Liver (tissue), 9 donors: Measurements from ENCODE around the gene TMEM131. TPM values are rescaled to one million over a fixed set of nuclear protein-coding genes. Genes with fewer than 3 reads are reported as not detected.

Experiments
- DNase-seq: peaks from one replicate; pipeline ENCODE4 v3.0.0-alpha.2; 2017; ENCODE audit warnings: low spot score
- H3K27ac ChIP-seq, 2 donors: one replicate each; pipeline ENCODE4 v1.7.0; 2013; ENCODE audit warnings: inconsistent platforms in 2 of 2, low read length in 2 of 2, control low read depth in 1 of 2, low read depth in 1 of 2, mild to moderate bottlenecking in 1 of 2
- H3K27me3 ChIP-seq, 4 donors: one replicate each; pipeline versions ENCODE4 v1.6.1 to v1.7.0; 2013; ENCODE audit warnings: low read length in 3 of 4, inconsistent platforms in 1 of 4, mild to moderate bottlenecking in 1 of 4, moderate library complexity in 1 of 4; ENCODE audit not compliant: control insufficient read depth in 4 of 4, insufficient read depth in 4 of 4
- H3K36me3 ChIP-seq, 4 donors: one replicate each; pipeline versions ENCODE4 v1.6.1 to v1.7.0; 2013; ENCODE audit warnings: low read length in 3 of 4, mild to moderate bottlenecking in 3 of 4, low read depth in 1 of 4, moderate library complexity in 1 of 4; ENCODE audit not compliant: control insufficient read depth in 4 of 4, insufficient read depth in 3 of 4
- H3K4me1 ChIP-seq, 4 donors: one replicate each; pipeline versions ENCODE4 v1.6.1 to v1.7.0; 2013; ENCODE audit warnings: low read length in 3 of 4, mild to moderate bottlenecking in 3 of 4, moderate library complexity in 1 of 4; ENCODE audit not compliant: control insufficient read depth in 4 of 4, insufficient read depth in 4 of 4
- H3K4me3 ChIP-seq, 3 donors: one replicate each; pipeline versions ENCODE4 v1.6.1 to v1.7.0; 2013; ENCODE audit warnings: low read length in 3 of 3, control low read depth in 1 of 3, low read depth in 1 of 3, mild to moderate bottlenecking in 1 of 3
- H3K9ac ChIP-seq, 2 donors: one replicate each; pipeline ENCODE4 v1.7.0; 2013; ENCODE audit warnings: low read length in 2 of 2, mild to moderate bottlenecking in 2 of 2, moderate library complexity in 2 of 2, control low read depth in 1 of 2, low read depth in 1 of 2
- H3K9me3 ChIP-seq, 4 donors: one replicate each; pipeline versions ENCODE4 v1.6.1 to v1.7.0; 2013; ENCODE audit warnings: low read length in 3 of 4; ENCODE audit not compliant: control insufficient read depth in 4 of 4
- ATF3 ChIP-seq: IDR thresholded peaks from 2 replicates; pipeline ENCODE4 v1.6.1; 2016; ENCODE audit warnings: antibody characterized with exemption
- CTCF ChIP-seq: fragments of 150-350 bp; IDR thresholded peaks from 2 replicates; pipeline ENCODE4 v1.5.1; 2017; ENCODE audit warnings: improper control_type of control experiment, low read depth, low read length; ENCODE audit not compliant: missing input control
- FOXA2 ChIP-seq: IDR thresholded peaks from 2 replicates; pipeline ENCODE4 v1.6.1; 2016; ENCODE audit warnings: antibody characterized with exemption
- GABPA ChIP-seq, 2 donors: IDR thresholded peaks in 1 of 2; conservative IDR thresholded peaks in 1 of 2; 2 replicates each; pipeline ENCODE4 v1.6.1; 2016; ENCODE audit warnings: antibody characterized with exemption in 2 of 2, mild to moderate bottlenecking in 1 of 2, moderate library complexity in 1 of 2
- HNF4A ChIP-seq, 2 donors: conservative IDR thresholded peaks; 2 replicates each; pipeline ENCODE4 v1.6.1; 2016; ENCODE audit warnings: antibody characterized with exemption in 2 of 2, mild to moderate bottlenecking in 2 of 2
- HNF4G ChIP-seq: IDR thresholded peaks from 2 replicates; pipeline ENCODE4 v1.6.1; 2016; ENCODE audit warnings: antibody characterized with exemption
- JUND ChIP-seq, 2 donors: IDR thresholded peaks; 2 replicates each; pipeline ENCODE4 v1.6.1; 2016; ENCODE audit warnings: antibody characterized with exemption in 2 of 2
- MAX ChIP-seq: IDR thresholded peaks from 2 replicates; pipeline ENCODE4 v1.6.1; 2016; ENCODE audit warnings: antibody characterized with exemption
- NR2F2 ChIP-seq: IDR thresholded peaks from 2 replicates; pipeline ENCODE4 v1.6.1; 2016; ENCODE audit warnings: antibody characterized with exemption
- RAD21 ChIP-seq, 2 donors: IDR thresholded peaks; 2 replicates each; pipeline ENCODE4 v1.6.1; 2016; ENCODE audit warnings: antibody characterized with exemption in 2 of 2, mild to moderate bottlenecking in 2 of 2
- REST ChIP-seq: IDR thresholded peaks from 2 replicates; pipeline ENCODE4 v1.6.1; 2016; ENCODE audit warnings: antibody characterized with exemption, mild to moderate bottlenecking
- RXRA ChIP-seq, 2 donors: IDR thresholded peaks; 2 replicates each; pipeline ENCODE4 v1.6.1; 2017 to 2018; ENCODE audit warnings: antibody characterized with exemption in 2 of 2, mild to moderate bottlenecking in 1 of 2
- SP1 ChIP-seq: IDR thresholded peaks from 2 replicates; pipeline ENCODE4 v1.6.1; 2018; ENCODE audit warnings: antibody characterized with exemption, mild to moderate bottlenecking
- TAF1 ChIP-seq: conservative IDR thresholded peaks from 2 replicates; pipeline ENCODE4 v1.6.1; 2016; ENCODE audit warnings: antibody characterized with exemption, mild to moderate bottlenecking
- YY1 ChIP-seq: IDR thresholded peaks from 2 replicates; pipeline ENCODE4 v1.6.1; 2016; ENCODE audit warnings: antibody characterized with exemption, mild to moderate bottlenecking
- ZBTB33 ChIP-seq: IDR thresholded peaks from 2 replicates; pipeline ENCODE4 v1.6.1; 2016; ENCODE audit warnings: antibody characterized with exemption
- WGBS: extraction: QIAGEN DNeasy Blood & Tissue Kit; methylation state at CpG from one replicate; pipeline ENCODE4 v1.1.7; 2013; 5-methylcytosine and 5-hydroxymethylcytosine counted together
- polyA plus RNA-seq, 2 donors: library from polyadenylated mRNA; stranded (reverse) in 1 of 2; unstranded in 1 of 2; fragments of 200-250 nt in 1 of 2; fragments of >200 nt in 1 of 2; fragmentation: Nextera tagmentation in 1 of 2; extraction: Ambion mirVana in 1 of 2; gene quantifications; one replicate each; pipeline versions ENCODE4 v1.2.1 to v1.2.3, GENCODE V29; 2013 to 2015
- total RNA-seq, 2 donors: library from RNA; depleted of rRNA; stranded (reverse); fragments of >200 nt; gene quantifications; one replicate each; pipeline ENCODE4 v1.2.3, GENCODE V29; 2014
- donor health status: healthy.
- donor health status: healthy.
- donor health status: healthy.
- donor health status: healthy.
- donor health status: healthy.

Gene TMEM131
- total and polyA plus RNA-seq, 4 donors, result 6.1 to 22.8 (median 11.2) TPM

- 96% methylated on average over 2 of the region's 2 CpGs for WGBS
- no peak overlapping the region for H3K4me3 ChIP-seq
- no peaks in the 10 kb centered on the region for H3K9me3 ChIP-seq
- no peak overlapping the region for H3K9ac ChIP-seq
- H3K4me1 ChIP-seq, result no peaks in the 10 kb centered on the region
- DNase-seq, result no peak
- peaks cover 0 to 4% (median 2%) of the 10 kb centered on the region in 4 donors for H3K36me3 ChIP-seq
- no peak overlapping the region for H3K27ac ChIP-seq
- no peaks in the 10 kb centered on the region for H3K27me3 ChIP-seq
- TF ChIP-seq RAD21 (IDR thresholded peaks at IDR 0.05) (no peak), CTCF (no peak), NR2F2 (no peak), JUND (IDR thresholded peaks at IDR 0.05) (no peak)
Observed at GRCh38 chr2:97785818-97786217, 209.9 kb downstream of the TMEM131 start.

GRCh38 chr2:97784953-97785352, 210.8 kb downstream of the TMEM131 start:
- no peak for DNase-seq
- H3K27ac ChIP-seq, result no peak overlapping the region
- TF ChIP-seq SP1, result no peak
- TF ChIP-seq HNF4G, result no peak
- no peak for TF ChIP-seq ATF3
- no peak for TF ChIP-seq MAX
- no peak for TF ChIP-seq FOXA2
- no peak for TF ChIP-seq HNF4A (conservative IDR thresholded peaks at IDR 0.05)
- TF ChIP-seq RXRA (IDR thresholded peaks at IDR 0.05), result no peak
- TF ChIP-seq GABPA (IDR thresholded peaks at IDR 0.05 in 1 of 2, conservative IDR thresholded peaks at IDR 0.05 in 1 of 2), result no peak
- TF ChIP-seq JUND (IDR thresholded peaks at IDR 0.05), result no peak
- no peak for TF ChIP-seq RAD21 (IDR thresholded peaks at IDR 0.05)
- TF ChIP-seq ZBTB33, result no peak
- TF ChIP-seq REST, result no peak
- no peak for TF ChIP-seq TAF1
- TF ChIP-seq CTCF, result no peak
- TF ChIP-seq YY1, result no peak
- no peak overlapping the region for H3K9ac ChIP-seq
- H3K4me3 ChIP-seq, result no peak overlapping the region
- no peaks in the 10 kb centered on the region for H3K4me1 ChIP-seq
- H3K9me3 ChIP-seq, result no peaks in the 10 kb centered on the region
- peaks cover 0 to 2% (median 0%) of the 10 kb centered on the region in 4 donors for H3K36me3 ChIP-seq
- H3K27me3 ChIP-seq, result no peaks in the 10 kb centered on the region
